Stromal cell of bone marrow (primary cell): ENCODE data around the gene SLC9A1.

ENCODE experiments used
- DNase-seq: peaks from one replicate; pipeline ENCODE4 v3.0.0-alpha.2; 2012; ENCODE audit warnings: low read depth

SLC9A1 gene

GRCh38 chr1:27070390-27071048 is 84.4 kb downstream of the SLC9A1 start:
- no peak for DNase-seq

GRCh38 chr1:27068922-27069321 is 86.0 kb downstream of the SLC9A1 start:
- no peak for DNase-seq

GRCh38 chr1:27065999-27066630 is 88.8 kb downstream of the SLC9A1 start:
- DNase-seq = no peak

GRCh38 chr1:27060891-27061290 is 94.0 kb downstream of the SLC9A1 start:
- no peak for DNase-seq

GRCh38 chr1:27058966-27059669 is 95.8 kb downstream of the SLC9A1 start:
- no peak for DNase-seq

GRCh38 chr1:27057801-27058625 is 96.9 kb downstream of the SLC9A1 start:
- no peak for DNase-seq

- no peak for DNase-seq
These were observed 97.5 kb downstream of the SLC9A1 start for GRCh38 chr1:27057389-27057788.

GRCh38 chr1:27053977-27054753 is 100.8 kb downstream of the SLC9A1 start:
- DNase-seq = no peak

GRCh38 chr1:27052527-27052926 is 102.4 kb downstream of the SLC9A1 start:
- no peak for DNase-seq

GRCh38 chr1:27049607-27050006 is 105.3 kb downstream of the SLC9A1 start:
- no peak for DNase-seq

GRCh38 chr1:27049100-27049499 is 105.8 kb downstream of the SLC9A1 start:
- no peak for DNase-seq
